ENCODE results near the gene WWTR1. TPM values are rescaled to one million over a fixed set of nuclear protein-coding genes. Genes with fewer than 3 reads are reported as not detected.

The WWTR1 gene
- total and polyA plus RNA-seq, 2 experiments from 2014 or later, result 25.1 to 26.2 TPM

DNA sequence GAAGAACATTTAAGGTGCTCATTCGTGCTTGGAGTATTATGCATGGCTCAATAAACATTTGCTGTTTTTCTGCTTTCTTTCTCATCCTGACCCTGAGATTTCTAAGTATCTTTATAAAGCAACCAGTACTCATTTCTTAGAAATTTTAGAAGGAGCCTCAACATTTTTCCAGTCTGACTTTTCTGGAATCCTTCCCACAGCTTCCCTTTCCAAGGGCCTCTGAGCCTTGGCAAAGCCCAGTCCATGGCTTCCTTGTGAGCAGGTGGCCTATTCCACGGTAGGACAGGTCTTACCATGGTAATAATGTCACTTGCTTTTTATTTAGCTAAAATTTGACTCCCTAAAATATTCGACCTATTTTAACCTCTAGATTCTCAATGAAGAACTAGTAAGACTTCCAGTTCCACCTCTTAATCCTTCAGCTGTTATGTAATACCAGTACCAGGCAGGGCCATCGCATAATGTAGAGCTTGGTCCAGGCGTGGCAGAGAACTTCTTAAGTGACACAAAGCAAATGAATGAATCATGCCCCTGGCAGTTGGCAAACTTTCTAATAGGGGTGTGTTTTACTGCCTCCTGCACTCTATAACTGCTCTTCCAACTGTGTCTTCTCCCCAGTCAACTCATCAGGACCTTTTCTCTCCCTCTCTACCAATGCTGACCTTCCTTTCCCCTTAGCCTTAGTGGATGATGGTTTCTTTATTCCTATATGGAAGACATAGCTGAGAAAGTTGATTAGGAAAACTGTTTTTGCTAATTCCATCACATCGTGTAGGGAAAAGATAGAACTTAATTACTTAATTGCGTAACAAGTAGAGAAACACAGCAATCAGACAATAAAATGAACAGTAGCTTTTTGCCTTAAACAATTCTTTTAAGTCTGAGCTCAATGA lies 184.2 kb downstream of the WWTR1 start:
- no peaks in the 10 kb centered on the region for H3K27me3 Mint-ChIP-seq (ENCODE audit: insufficient read depth, low read depth, poor library complexity)
- no peak overlapping the region for H3K27ac Mint-ChIP-seq
- no peaks in the 10 kb centered on the region for H3K9me3 Mint-ChIP-seq
- no peaks in the 10 kb centered on the region for H4K20me1 ChIP-seq (replicated peaks; ENCODE audit: insufficient read depth)
- peaks cover 21% of the 10 kb centered on the region for H3K4me1 Mint-ChIP-seq
- H3K4me1 ChIP-seq (ENCODE audit: insufficient read depth), result peaks cover 12% of the 10 kb centered on the region
- no peak overlapping the region for H3K4me3 ChIP-seq
- ATAC-seq, result no peak
- DNase-seq (ENCODE audit: low spot score), result peak; percentile 32
- no peak overlapping the region for H3K27ac ChIP-seq (ENCODE audit: low read depth)
- no peaks in the 10 kb centered on the region for H3K36me3 Mint-ChIP-seq (ENCODE audit: low read depth)
- no peak overlapping the region for H2AFZ ChIP-seq
- H3K79me2 ChIP-seq (replicated peaks; ENCODE audit: insufficient read depth), result no peaks in the 10 kb centered on the region
- H3K9me2 ChIP-seq (ENCODE audit: insufficient read depth), result peaks cover 3% of the 10 kb centered on the region; the same call in 1 of the 2 replicates
- H3K4me2 ChIP-seq, result no peak overlapping the region
- no peaks in the 10 kb centered on the region for H3K27me3 ChIP-seq (ENCODE audit: insufficient read depth)
- H3F3A ChIP-seq (replicated peaks; ENCODE audit: low read depth), result no peaks in the 10 kb centered on the region
- TF ChIP-seq CTCF (conservative IDR thresholded peaks at IDR 0.05; ENCODE audit: low read depth in 2 of 2) (no peak), CREB1 (CRISPR knock-in tag; IDR thresholded peaks at IDR 0.05; ENCODE audit: low read depth) (no peak), ZNF331 (CRISPR knock-in tag; IDR thresholded peaks at IDR 0.05; ENCODE audit: low read depth) (no peak)
- no peak overlapping the region for H3K4me3 Mint-ChIP-seq
- H3K36me3 ChIP-seq (ENCODE audit: insufficient read depth), result no peaks in the 10 kb centered on the region

DNA sequence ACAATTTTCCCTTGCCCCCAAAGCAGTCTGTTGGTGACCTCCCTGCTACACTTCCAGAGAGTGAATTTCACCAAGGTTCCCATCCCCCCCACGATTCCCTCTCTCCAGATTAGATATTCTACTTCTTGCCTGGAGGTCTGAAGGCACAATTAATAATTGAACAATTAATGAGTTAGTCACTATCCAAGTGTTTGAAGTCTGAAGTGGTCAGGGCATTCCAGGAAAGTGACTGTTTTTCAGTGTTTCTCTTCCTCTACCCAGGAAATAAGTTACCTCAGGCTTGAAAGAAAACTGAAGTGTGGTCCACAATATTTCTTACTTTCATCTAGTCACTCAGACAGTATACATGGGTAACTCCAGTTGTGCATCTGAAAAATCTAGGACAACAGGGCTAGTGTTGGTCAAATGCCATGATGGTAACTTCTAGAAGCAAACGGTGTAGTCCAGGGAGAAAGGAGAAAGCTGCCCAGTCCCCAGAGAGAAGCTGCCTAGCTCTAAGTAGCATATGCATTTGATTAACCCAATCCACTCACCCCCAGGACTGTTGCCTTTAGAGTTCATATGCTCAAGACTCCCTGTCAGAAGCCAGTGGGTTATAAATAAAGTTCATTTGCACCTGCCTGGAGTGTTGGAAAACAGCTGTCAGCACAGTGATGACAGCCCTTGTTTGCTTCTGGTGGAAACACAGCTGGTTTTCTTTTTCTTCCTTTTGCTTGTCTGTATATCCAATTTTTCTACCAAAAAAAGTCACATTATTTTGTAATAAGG lies 185.6 kb downstream of the WWTR1 start:
- Histone ChIP-seq H3K27me3 (ENCODE audit: insufficient read depth) (no peaks in the 10 kb centered on the region), H3K27ac (ENCODE audit: low read depth) (no peak overlapping the region), H3K9me2 (ENCODE audit: insufficient read depth) (peaks cover 3% of the 10 kb centered on the region; the same call in 1 of the 2 replicates), H3K4me1 (ENCODE audit: insufficient read depth) (peaks cover 23% of the 10 kb centered on the region), H4K20me1 (replicated peaks; ENCODE audit: insufficient read depth) (no peaks in the 10 kb centered on the region), H3K36me3 (ENCODE audit: insufficient read depth) (no peaks in the 10 kb centered on the region), H3F3A (replicated peaks; ENCODE audit: low read depth) (no peaks in the 10 kb centered on the region), H3K4me3 (no peak overlapping the region), H2AFZ (no peak overlapping the region; the same call in 1 of the 2 replicates), H3K4me2 (no peak overlapping the region), H3K79me2 (replicated peaks; ENCODE audit: insufficient read depth) (no peaks in the 10 kb centered on the region)
- no peaks in the 10 kb centered on the region for H3K9me3 Mint-ChIP-seq
- ATAC-seq, result no peak
- H3K4me3 Mint-ChIP-seq, result no peak overlapping the region
- no peak overlapping the region for H3K27ac Mint-ChIP-seq
- peaks cover 25% of the 10 kb centered on the region for H3K4me1 Mint-ChIP-seq
- no peaks in the 10 kb centered on the region for H3K36me3 Mint-ChIP-seq (ENCODE audit: low read depth)
- no peaks in the 10 kb centered on the region for H3K27me3 Mint-ChIP-seq (ENCODE audit: insufficient read depth, low read depth, poor library complexity)
- no peak for DNase-seq (ENCODE audit: low spot score)
- TF ChIP-seq EZH2 (IDR thresholded peaks at IDR 0.05; ENCODE audit: low read depth, unreplicated experiment) (no peak), JUNB (IDR thresholded peaks at IDR 0.05; ENCODE audit: unreplicated experiment) (no peak), CTCF (conservative IDR thresholded peaks at IDR 0.05; ENCODE audit: low read depth in 2 of 2) (no peak), ETS1 (IDR thresholded peaks at IDR 0.05) (no peak)
- TF ChIP-seq, protein P1, sequence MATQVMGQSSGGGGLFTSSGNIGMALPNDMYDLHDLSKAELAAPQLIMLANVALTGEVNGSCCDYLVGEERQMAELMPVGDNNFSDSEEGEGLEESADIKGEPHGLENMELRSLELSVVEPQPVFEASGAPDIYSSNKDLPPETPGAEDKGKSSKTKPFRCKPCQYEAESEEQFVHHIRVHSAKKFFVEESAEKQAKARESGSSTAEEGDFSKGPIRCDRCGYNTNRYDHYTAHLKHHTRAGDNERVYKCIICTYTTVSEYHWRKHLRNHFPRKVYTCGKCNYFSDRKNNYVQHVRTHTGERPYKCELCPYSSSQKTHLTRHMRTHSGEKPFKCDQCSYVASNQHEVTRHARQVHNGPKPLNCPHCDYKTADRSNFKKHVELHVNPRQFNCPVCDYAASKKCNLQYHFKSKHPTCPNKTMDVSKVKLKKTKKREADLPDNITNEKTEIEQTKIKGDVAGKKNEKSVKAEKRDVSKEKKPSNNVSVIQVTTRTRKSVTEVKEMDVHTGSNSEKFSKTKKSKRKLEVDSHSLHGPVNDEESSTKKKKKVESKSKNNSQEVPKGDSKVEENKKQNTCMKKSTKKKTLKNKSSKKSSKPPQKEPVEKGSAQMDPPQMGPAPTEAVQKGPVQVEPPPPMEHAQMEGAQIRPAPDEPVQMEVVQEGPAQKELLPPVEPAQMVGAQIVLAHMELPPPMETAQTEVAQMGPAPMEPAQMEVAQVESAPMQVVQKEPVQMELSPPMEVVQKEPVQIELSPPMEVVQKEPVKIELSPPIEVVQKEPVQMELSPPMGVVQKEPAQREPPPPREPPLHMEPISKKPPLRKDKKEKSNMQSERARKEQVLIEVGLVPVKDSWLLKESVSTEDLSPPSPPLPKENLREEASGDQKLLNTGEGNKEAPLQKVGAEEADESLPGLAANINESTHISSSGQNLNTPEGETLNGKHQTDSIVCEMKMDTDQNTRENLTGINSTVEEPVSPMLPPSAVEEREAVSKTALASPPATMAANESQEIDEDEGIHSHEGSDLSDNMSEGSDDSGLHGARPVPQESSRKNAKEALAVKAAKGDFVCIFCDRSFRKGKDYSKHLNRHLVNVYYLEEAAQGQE (IDR thresholded peaks at IDR 0.05; ENCODE audit: unreplicated experiment), result no peak

Measured in GM23338 (cell line).